Measurements from ENCODE around the gene ZNF576.
A peak's percentile ranks its signal among the peaks of the same experiment; 100 is the strongest.

The ZNF576 gene

DNA sequence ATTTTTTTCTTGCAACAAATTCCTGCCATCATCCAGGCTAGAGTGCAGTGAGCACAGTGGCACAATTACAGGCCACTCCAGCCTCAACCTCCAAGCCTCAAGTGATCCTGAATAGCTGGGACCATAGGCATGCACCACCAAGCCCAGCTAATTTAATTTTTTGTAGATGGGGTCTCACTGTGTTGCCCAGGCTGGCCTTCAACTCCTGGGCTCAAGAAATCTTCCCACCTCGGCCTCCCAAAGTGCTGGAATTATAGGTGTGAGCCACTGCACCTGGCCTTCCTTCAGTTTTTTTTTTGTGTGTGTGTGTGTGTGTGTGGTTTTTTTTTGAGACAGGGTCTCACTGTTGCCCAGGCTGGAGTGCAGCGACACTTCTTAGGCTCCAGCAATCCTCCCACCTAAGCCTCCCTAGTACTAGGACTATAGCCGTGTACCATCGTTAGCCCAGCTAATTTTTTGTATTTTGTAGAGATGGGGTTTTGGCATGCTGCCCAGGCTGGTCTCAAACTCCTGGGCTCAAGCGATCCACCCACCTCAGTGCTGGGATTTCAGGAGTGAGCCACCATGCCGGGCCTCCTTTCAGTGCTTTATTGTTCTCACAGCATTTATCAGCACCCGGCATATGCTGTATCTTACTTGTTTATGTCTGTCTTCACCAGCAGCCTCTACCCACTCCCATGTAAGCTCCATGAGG lies 9.6 kb downstream of the ZNF576 start:
- H3K36me3 ChIP-seq (ENCODE audit: insufficient read depth, low read length): no peaks in the 10 kb centered on the region

DNA sequence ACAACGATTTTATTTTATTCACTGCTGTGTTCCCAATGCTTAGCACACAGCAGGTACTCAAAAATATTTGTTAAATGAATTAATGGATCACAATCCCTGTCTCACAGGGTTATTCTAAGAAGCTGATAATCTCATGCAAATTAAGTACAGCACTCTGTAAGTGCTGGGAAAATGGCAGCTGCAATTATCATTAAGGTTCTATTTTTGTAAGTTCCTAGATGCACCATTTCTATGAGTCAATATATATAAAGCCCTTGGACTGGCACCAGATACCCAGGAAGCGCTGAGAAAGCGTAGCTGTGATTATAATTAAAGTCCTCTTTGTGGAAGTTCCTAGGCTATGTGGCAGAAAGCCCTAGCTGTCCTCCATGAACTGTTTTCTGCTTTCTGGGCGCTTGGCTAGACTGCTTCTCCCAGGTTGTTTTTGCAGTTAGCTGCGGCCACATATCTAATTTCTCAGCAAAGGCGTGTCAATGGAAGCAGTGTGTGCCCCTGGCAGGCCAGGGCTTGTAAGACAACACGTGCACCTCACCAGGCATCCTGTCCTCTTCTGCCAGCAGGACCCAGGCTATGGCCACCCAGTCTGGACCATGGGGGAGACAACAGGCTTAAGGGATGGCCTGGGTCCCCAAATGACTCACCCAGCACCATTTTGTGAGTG lies 10.3 kb downstream of the ZNF576 start:
- no peaks in the 10 kb centered on the region for H3K4me1 ChIP-seq (ENCODE audit: insufficient read depth, low read length)
- no peak overlapping the region for H3K9ac ChIP-seq (ENCODE audit: low read depth, low read length)
- no peaks in the 10 kb centered on the region for H3K36me3 ChIP-seq (ENCODE audit: insufficient read depth, low read length)
- no peaks in the 10 kb centered on the region for H3K9me3 ChIP-seq (ENCODE audit: control insufficient read depth, insufficient read depth, low read length)

More for the DNA sequence above, 9.6 kb downstream of the ZNF576 start:
- no peaks in the 10 kb centered on the region for H3K4me1 ChIP-seq (ENCODE audit: insufficient read depth, low read length)
- no peaks in the 10 kb centered on the region for H3K9me3 ChIP-seq (ENCODE audit: control insufficient read depth, insufficient read depth, low read length)
- H3K9ac ChIP-seq (ENCODE audit: low read depth, low read length): no peak overlapping the region

DNA sequence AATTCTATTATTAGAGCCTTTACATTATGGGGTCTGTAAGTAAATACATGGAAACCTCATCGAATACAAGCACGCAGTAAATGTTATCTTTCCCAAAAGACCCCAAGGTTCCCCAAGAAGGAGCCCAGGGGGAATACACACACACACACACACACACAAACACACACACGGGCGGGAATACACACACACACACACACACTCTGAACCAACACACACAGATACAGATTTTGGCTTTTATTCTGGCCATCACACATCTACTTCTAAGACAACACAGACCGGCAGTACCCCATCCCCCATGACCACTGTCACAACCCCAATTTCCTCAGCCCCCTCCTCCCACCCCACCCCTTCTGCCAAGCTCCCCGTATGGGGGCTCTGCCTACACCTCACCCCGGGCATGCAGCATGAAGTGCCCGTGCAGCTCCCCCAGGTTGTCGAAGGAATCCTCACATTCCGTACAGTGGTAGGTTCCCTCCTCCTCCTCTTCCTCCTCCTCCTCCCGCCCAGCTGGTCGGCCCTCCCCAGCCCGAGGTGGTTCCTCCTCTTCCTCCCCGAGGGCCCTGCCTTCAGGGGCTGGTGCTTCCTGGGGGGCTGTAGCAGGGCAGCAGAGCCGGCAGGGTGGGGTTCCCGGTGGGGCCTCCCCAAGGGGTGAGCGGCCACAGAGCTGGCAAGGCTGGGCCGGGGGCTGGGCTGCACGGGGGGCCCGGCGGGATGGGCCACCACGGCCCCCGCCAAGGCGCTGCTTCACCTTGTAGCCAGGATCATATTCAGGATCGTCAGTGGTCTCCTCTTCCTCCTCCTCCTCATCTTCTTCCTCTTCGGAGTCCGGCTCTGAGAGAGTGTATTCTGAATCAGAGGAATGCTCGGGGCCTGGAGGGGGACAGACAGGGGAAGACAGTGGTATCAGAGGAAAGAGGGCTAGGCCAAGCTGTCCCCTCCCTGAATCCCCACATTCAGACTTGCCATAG lies 11.1 kb downstream of the ZNF576 start:
- Histone ChIP-seq H3K9me3 (ENCODE audit: control insufficient read depth, insufficient read depth, low read length) (no peaks in the 10 kb centered on the region), H3K36me3 (ENCODE audit: insufficient read depth, low read length) (no peaks in the 10 kb centered on the region)

DNA sequence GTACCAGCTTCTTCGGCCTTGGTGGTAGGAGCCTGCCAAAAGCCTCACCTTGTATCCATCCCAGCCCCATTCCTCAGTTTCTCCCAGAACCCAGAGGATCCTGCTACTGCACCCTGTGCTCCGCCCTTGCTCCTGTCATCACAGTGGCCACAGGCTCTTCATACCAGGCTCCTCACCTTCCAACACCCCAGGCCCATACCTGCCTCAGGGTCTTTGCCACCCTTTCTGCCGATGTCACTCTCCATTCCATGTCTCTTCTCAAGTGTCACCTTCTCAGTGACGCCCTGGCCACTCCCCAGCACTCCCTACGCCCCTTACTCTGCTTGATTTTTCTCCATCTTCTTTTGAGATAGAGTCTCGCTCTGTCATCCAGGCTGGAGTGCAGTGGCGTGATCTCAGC lies 13.5 kb downstream of the ZNF576 start:
- Histone ChIP-seq H3K36me3 (ENCODE audit: insufficient read depth, low read length) (no peaks in the 10 kb centered on the region), H3K9ac (ENCODE audit: low read depth, low read length) (no peak overlapping the region), H3K4me1 (ENCODE audit: insufficient read depth, low read length) (no peaks in the 10 kb centered on the region), H3K9me3 (ENCODE audit: control insufficient read depth, insufficient read depth, low read length) (no peaks in the 10 kb centered on the region)

More for the DNA sequence above, 11.1 kb downstream of the ZNF576 start:
- H3K9ac ChIP-seq (ENCODE audit: low read depth, low read length): no peak overlapping the region
- H3K4me1 ChIP-seq (ENCODE audit: insufficient read depth, low read length): no peaks in the 10 kb centered on the region

DNA sequence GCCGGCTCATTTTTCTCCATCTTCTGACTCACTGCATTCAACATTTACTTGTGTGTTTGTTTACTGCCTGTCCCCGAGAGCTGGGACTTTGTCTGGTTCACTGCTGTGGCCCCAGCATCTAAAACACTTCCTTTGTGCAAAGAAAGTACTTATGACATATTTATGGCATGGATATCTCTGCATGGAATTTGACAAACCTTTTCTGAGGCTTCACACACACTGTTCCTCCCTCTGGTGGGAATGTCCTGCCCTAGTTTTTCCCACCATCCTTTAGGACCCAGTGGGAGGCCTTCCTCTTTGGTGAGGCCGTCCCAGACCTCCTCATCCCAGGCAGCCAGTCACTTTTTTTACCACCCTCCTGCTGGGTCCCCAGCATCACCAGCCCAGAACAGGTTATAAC lies 14.1 kb downstream of the ZNF576 start:
- Histone ChIP-seq H3K9ac (ENCODE audit: low read depth, low read length) (no peak overlapping the region), H3K9me3 (ENCODE audit: control insufficient read depth, insufficient read depth, low read length) (no peaks in the 10 kb centered on the region), H3K36me3 (ENCODE audit: insufficient read depth, low read length) (no peaks in the 10 kb centered on the region), H3K4me1 (ENCODE audit: insufficient read depth, low read length) (no peaks in the 10 kb centered on the region)

DNA sequence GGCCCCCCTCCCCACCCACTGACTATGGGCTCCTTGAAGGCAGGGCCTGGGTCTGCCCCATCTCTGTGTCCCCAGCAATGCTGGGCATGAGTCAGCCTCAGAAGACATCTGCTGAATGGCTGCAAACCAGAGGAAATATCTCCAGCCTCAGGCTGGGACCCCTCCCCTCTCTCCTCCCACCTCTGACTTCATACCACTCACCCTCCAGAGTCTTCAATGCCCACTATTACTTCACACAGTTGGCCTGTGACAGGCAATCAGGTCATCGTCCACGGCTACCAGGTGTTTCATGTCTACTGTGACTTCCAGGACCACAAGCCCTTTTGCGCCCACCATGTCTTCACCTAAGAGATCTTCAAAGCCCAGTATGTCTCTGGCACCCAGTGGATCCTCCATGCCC lies 15.4 kb downstream of the ZNF576 start, which contains the start of gene SRRM5:
Gene SRRM5, plus strand, starts transcription at position 301 of the 400 bp plus-strand sequence. Its CDS starts 34 bp downstream, at position 335.
- H3K9me3 ChIP-seq (ENCODE audit: control insufficient read depth, insufficient read depth, low read length): no peaks in the 10 kb centered on the region
- H3K9ac ChIP-seq (ENCODE audit: low read depth, low read length): no peak within 1 kb of the TSS
- no peaks in the 10 kb centered on the region for H3K4me1 ChIP-seq (ENCODE audit: insufficient read depth, low read length)
- no peaks in the 10 kb centered on the region for H3K36me3 ChIP-seq (ENCODE audit: insufficient read depth, low read length)

DNA sequence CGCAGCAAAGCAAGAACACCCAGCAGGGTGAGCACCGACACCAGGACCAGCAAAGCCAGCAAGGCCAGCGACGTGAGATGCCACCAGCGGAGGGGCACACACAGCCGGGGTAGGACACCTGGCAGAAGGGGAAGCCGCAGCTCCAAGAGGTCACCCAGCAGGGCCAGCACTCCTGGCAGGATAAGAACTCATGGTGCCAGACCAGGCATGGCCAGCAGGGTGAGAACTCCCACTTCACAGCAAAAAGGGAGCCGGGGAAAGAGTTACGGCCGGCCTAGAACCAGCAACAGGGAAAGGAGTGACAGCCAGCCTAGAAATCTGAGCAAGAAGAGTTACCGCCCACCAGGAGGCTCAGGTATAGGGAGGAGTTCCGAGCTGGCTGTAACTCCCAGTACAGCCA lies 16.0 kb downstream of the ZNF576 start:
- Histone ChIP-seq H3K4me1 (ENCODE audit: insufficient read depth, low read length) (no peaks in the 10 kb centered on the region), H3K36me3 (ENCODE audit: insufficient read depth, low read length) (no peaks in the 10 kb centered on the region), H3K9ac (ENCODE audit: low read depth, low read length) (no peak overlapping the region), H3K9me3 (ENCODE audit: control insufficient read depth, insufficient read depth, low read length) (no peaks in the 10 kb centered on the region)

DNA sequence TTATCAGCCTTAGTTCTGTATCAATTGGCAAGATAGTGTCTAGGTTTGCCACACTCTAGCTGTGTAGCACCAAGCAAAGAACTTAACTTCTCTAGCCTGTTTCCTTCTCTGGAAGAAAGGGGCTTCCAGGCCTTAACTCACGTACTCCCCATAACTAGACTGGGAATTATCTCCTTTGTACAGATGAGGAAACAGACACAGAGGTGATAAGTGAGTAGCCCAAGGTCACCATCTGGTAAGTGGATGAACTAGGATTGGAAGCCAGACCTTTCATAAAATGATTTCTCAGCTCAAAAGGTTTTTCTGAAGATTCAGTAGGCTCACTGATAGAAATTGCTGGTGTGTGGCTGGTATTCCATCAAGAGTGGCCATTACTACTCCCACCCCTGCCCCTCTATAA lies 19.9 kb downstream of the ZNF576 start:
- H3K9ac ChIP-seq (ENCODE audit: low read depth, low read length): no peak overlapping the region
- H3K36me3 ChIP-seq (ENCODE audit: insufficient read depth, low read length): no peaks in the 10 kb centered on the region
- H3K4me1 ChIP-seq (ENCODE audit: insufficient read depth, low read length): no peaks in the 10 kb centered on the region; the same call in 1 of the 2 replicates
- no peaks in the 10 kb centered on the region for H3K9me3 ChIP-seq (ENCODE audit: control insufficient read depth, insufficient read depth, low read length)

DNA sequence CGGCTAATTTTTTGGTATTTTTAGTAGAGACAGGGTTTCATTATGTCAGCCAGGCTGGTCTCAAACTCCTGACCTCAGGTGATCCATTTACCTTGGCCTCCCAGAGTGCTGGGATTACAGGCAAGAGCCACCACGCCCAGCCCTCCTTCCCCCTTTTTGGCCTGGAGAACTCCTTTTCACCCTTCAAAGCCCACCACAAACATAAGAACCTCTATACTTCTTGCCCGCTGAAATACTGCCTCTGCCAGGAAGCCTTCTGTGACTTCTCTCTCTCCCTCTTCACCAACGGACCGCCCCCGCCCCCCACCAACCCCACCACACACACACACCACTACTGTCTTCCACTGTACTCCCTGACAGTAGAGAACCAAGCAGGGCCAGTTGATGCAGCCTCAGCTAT lies 20.6 kb downstream of the ZNF576 start:
- Histone ChIP-seq H3K9ac (ENCODE audit: low read depth, low read length) (no peak overlapping the region), H3K36me3 (ENCODE audit: insufficient read depth, low read length) (no peaks in the 10 kb centered on the region), H3K4me1 (ENCODE audit: insufficient read depth, low read length) (no peaks in the 10 kb centered on the region; the same call in 1 of the 2 replicates), H3K9me3 (ENCODE audit: control insufficient read depth, insufficient read depth, low read length) (no peaks in the 10 kb centered on the region)

DNA sequence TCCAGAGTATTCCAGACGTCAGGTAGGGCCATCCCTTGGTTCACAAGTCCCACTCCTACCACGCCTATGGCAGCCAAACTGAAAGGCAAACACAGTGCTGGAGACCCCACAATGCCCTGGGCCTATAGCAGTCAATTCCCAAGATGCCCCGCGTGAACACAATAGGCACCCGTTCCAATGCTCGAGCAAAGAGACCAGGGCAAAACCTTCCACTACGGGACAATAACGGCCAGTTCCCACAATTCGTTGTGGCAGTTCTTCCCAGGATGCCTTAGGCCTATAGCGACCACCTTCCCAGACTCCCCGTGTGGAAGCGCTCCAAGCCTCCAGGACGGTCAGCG lies 22.5 kb downstream of the ZNF576 start:
- H3K4me1 ChIP-seq (ENCODE audit: insufficient read depth, low read length): no peaks in the 10 kb centered on the region; the same call in 1 of the 2 replicates
- no peaks in the 10 kb centered on the region for H3K36me3 ChIP-seq (ENCODE audit: insufficient read depth, low read length)
- H3K9ac ChIP-seq (ENCODE audit: low read depth, low read length): peak overlapping the region; percentile 57
- H3K9me3 ChIP-seq (ENCODE audit: control insufficient read depth, insufficient read depth, low read length): no peaks in the 10 kb centered on the region

DNA sequence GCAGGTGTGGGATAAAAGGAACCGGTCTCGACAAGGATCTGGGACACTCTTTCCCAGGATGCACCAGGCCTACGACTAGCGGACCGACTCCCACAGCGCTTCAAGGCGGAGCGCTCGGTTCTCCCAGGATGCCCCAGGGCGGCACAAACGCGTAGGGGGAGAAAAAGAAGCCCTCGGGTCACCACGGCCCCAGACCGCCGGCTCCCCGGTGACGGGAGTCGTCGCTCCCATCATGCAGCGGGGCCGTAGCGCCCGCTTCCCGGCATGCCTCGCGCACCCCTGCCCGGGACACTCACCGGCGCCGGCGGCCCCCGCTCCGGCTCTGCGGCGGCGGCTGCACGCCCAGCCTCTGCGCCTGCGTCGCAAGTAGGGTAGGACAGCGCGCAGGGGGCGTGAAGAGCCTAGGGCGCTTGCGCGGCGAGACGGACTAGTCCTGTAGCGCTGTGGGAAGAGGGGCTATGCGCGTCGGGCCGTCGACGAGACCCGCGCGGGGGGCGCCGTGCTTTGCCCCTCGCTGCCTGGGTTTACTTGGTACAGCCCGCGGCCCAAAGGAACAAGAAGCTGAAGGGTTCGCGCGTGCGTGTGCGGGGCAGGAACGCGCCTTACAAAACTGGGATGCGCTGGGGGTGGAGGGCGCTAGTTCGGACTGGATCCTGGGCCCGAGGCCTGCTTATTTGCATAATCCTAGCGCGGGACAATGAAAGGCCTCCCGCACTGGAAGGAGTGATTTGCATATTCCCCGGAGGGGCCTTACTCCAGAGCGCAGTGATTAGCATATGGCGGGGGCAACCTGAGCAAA lies 23.1 kb downstream of the ZNF576 start, which contains the start of gene ZNF428:
Gene ZNF428, minus strand, starts transcription at position 368 of the 799 bp plus-strand sequence. CDS start 5,325 bp downstream, outside the sequence.
- H3K9me3 ChIP-seq (ENCODE audit: control insufficient read depth, insufficient read depth, low read length): no peaks in the 10 kb centered on the region
- no peaks in the 10 kb centered on the region for H3K36me3 ChIP-seq (ENCODE audit: insufficient read depth, low read length)
- H3K4me1 ChIP-seq (ENCODE audit: insufficient read depth, low read length): peaks cover 5% of the 10 kb centered on the region; the same call in 1 of the 2 replicates
- H3K9ac ChIP-seq (ENCODE audit: low read depth, low read length): peak within 1 kb of the TSS; percentile 57

DNA sequence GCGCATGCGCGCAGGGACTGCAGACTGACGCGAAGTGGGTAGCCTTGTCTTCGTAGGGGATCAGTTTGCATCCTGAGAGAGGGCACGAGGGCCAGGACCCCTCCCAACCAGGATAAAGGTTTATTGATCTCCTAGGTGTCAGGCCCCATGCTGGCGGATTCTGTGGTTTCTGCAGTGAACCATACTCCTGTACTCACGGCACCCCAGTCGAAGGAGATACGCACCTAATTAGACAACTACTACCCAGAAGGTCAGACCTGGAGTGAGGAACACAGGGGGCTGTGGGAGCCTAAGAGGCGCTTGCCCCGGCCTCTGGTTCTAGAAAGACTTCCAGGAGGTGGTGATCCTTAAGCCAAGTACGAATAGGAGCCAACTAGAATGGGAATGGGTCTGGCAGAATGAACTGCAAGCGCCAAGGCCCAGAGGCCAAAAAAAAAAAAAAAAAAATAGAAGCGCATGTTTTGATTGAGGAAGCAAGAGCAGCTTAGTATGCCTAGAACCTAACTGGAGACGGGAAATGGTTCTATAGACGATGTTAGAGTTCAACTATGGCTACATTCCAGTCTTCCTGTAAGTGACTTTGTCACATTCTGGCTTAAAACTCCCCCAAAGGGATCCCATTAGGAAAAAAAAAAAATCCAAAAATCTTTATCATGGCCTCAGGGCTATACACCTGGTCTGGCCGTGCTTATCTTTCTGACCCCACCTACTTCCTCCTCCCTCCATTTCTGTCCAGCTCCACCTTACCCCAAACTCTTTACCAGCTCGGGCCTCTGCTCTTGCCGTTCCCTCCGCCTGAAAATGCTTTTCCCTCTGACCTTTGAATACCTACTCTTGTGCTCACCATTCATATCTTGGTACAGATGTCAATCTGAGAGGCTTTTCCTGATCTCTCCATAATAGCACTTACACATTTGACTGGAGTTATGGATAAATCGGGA lies 23.9 kb downstream of the ZNF576 start:
- Histone ChIP-seq H3K9me3 (ENCODE audit: control insufficient read depth, insufficient read depth, low read length) (no peaks in the 10 kb centered on the region), H3K36me3 (ENCODE audit: insufficient read depth, low read length) (no peaks in the 10 kb centered on the region), H3K4me1 (ENCODE audit: insufficient read depth, low read length) (peaks cover 7% of the 10 kb centered on the region; the same call in 1 of the 2 replicates), H3K9ac (ENCODE audit: low read depth, low read length) (peak overlapping the region; percentile 57)

DNA sequence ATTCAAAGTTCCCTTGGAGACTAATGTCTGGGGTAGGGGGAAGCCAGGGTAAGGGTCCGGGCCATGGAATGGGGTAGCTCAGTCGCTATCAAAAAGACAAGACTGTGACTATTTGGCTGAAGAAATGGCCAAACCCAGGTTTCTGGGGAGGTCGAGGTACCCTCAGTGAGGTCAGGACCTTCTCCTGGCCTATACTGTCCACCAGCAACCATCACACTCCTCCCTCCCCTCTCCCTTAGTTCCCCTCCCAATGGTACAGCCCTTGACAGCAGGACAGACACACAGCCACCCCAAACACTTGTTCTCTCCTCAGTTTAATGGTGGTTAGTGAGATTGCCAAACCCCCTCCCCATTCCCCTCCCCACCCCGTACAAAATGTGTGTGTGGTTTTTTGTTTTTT lies 25.7 kb downstream of the ZNF576 start:
- no peaks in the 10 kb centered on the region for H3K9me3 ChIP-seq (ENCODE audit: control insufficient read depth, insufficient read depth, low read length)
- peaks cover 7% of the 10 kb centered on the region; the same call in 1 of the 2 replicates for H3K4me1 ChIP-seq (ENCODE audit: insufficient read depth, low read length)
- no peak overlapping the region for H3K9ac ChIP-seq (ENCODE audit: low read depth, low read length)
- no peaks in the 10 kb centered on the region for H3K36me3 ChIP-seq (ENCODE audit: insufficient read depth, low read length)
